CD4-positive, alpha-beta T cell treated with Interleukin-1 beta for 1 hour (primary cell): ENCODE results near the gene APEX2.
"Not testable (repeated sequence)": the region's sequence is repeated elsewhere in the genome, so short reads cannot be mapped to it uniquely, and the experiment has no call there.

ENCODE experiments used
- DNase-seq, 2 donors: peaks; one replicate each; pipeline ENCODE4 v3.0.0-alpha.2; 2020 to 2022

Gene APEX2

DNA sequence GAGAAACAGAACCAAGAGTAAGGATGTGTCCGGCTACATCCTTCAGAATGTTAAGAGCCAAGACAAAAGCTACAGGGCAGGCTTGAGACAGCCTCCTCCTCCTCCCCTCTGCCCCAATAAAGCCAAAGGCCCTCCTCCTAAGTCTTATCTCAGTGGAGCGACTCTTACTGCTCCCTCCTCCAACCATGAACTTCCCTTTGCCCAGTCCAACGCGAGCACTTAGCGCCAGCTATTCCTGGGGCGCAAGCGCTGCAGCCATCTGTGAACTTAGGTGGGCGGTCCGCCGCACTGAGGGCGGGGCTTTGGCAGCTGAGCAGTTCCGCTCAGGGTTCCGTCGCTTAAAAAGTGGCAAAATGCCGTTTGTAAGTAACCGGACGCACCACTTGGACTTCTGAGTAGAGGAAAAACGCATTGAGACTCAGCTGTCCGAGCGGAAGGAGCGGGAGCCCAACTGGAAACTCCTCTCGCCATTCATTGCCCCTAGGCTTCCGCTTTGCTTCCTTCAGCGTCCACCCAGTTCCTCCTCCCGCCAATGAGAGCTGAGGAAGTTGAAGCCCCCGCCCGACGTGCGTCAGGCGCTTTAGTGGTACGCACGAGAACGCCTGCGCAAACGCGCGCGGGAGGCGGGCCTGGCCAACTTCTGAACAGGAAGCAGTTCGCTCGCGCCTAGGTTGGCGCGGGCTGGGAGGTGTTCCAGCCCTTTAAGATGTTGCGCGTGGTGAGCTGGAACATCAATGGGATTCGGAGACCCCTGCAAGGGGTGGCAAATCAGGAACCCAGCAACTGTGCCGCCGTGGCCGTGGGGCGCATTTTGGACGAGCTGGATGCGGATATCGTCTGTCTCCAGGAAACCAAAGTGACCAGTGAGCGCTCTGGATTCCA lies at the start of gene APEX2:
Gene APEX2 (plus strand): TSS at position 647 of the 882 bp plus-strand sequence. CDS start 60 bp downstream, at position 707.
- peak; percentile 87 to 90 for DNase-seq

- DNase-seq: no peak
Measured at GRCh38 chrX:54950730-54951375, 49.3 kb upstream of the APEX2 start.

- DNase-seq: no peak
Measured at GRCh38 chrX:54961750-54962149, 38.4 kb upstream of the APEX2 start.

- DNase-seq: peak in 1 of 2 donors; percentile 2
Measured at GRCh38 chrX:54964766-54965497, 35.2 kb upstream of the APEX2 start.

DNA sequence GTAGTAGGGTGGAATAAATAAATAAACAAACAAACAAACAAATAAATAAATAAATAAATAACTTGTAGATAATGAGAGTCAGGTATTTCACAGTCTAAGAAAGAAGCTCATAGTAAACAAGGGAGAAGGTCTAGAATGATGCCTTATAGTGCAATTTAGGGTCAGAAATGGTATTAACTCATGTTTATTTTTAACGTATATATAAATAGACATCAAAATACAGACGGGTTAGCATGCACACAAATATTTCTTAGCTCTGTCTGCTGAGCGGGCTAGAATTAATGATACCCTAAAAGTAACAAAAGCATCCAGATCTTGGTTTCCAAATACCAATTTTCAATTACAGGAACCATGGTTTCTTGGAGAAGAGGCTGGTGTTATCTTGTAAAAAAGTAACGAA lies 22.8 kb upstream of the APEX2 start:
- no peak for DNase-seq

GRCh38 chrX:54978448-54978847 lies 21.7 kb upstream of the APEX2 start:
- DNase-seq: no peak

DNA sequence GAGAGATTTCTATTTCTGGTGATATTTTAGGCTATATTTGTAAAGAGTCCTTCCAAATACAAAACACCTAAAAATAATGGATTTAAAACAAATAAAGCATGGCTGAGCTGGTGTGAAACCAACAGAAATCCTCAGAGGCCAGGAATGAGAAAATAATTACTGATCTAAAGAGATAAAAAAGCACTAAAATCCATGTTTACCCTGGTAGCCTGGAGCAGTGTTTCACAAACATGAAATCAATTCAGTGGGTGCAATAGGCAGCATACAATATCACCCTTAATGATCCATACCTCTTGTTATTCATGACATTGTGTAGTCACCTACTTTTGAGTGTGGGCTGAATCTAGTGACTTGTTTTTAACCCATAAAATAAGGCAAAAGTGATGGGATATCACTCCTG lies 20.7 kb upstream of the APEX2 start:
- DNase-seq: no peak

GRCh38 chrX:54980334-54980733 lies 19.8 kb upstream of the APEX2 start:
- no peak for DNase-seq

DNA sequence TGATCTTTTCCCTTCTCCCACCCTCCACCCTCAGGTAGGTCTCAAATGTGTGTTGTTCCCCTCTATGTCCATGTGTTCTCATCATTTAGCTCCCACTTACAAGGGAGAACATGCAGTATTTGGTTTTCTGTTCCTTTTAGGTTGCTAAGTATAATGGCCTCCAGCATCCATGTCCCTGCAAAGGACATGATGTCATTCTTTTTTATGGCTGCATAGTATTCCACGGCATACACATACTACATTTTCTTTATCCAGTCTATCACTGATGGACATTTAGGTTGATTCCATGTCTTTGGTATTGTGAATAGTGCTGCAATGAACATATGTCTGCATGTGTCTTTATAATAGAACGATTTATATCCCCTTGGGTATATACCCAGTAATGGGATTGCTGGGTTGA lies 16.9 kb upstream of the APEX2 start:
- not testable (repeated sequence) for DNase-seq

GRCh38 chrX:54991706-54992105 lies 8.5 kb upstream of the APEX2 start:
- no peak for DNase-seq

- DNase-seq: no peak
Measured at GRCh38 chrX:54992911-54993622, 7.1 kb upstream of the APEX2 start.

GRCh38 chrX:54994099-54994498 lies 6.1 kb upstream of the APEX2 start, which contains the start of gene PFKFB1:
Gene PFKFB1, minus strand, starts transcription at chrX:54994188. Its CDS starts 181 bp downstream, at chrX:54994007.
- no peak for DNase-seq

DNA sequence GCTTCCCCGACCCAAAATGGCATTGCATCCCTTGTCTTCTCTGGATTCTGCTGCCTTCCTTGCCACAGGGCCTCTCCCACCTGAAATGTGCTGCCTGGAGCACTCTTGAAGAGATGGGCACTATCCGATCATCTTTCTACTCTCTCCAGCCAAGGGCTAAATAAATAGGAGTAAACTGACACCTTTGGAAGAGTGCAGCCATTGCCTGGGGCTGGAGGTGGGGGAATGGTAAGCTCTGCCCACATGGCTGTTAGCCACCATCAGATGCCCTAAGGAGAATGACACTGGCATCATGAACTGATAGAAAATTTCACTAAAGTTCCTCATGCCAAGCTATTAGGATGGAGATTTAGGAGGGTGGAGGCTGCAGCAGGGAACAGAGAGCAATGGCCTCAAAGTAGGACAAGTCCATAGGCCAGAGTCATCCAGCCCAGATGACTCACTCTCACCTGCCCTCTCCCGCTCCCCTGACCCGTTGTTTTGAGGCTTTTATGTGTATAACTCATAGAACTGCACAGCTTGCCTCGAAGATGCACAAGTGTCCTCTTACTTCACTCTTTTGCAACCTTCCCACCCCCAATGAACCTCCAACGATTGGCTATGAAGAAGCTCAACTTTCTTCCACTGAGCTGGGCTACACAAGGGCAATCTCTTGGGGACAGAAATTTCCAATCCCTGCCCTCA lies 5.4 kb upstream of the APEX2 start:
- DNase-seq: no peak

- no peak for DNase-seq
Measured at GRCh38 chrX:54995621-54996020, 4.5 kb upstream of the APEX2 start.

- no peak for DNase-seq
Measured at GRCh38 chrX:55004231-55004630, 4.1 kb downstream of the APEX2 start.

GRCh38 chrX:55005256-55005655 lies 5.1 kb downstream of the APEX2 start:
- DNase-seq: no peak

- no peak for DNase-seq
Measured at GRCh38 chrX:55006827-55007621, 6.9 kb downstream of the APEX2 start.

- DNase-seq: no peak
Measured at GRCh38 chrX:55007656-55008055, 7.5 kb downstream of the APEX2 start.

GRCh38 chrX:55008571-55009358 lies 8.6 kb downstream of the APEX2 start:
- DNase-seq: no peak

DNA sequence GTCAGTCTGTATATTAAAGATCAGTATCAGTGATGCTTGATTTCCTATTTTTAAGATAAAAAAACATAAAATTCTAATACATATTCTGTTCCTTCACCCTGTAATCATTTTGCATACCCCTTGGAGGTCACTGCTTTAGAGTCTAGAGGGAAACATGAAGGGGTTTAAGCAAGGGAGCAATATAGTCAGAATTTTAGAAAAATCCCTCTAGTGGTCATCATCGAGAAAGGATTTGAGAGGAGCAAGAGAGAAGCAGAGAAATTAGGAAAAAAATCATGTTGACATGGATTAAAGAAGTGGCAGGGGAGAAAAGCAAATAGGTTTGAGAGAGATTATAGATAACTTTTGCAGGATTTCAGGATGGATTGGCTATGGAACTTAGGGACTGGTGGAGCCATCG lies 11.1 kb downstream of the APEX2 start:
- DNase-seq: no peak
